Osteocyte (in vitro differentiated cells): ENCODE results near the gene TBL1X. TPM values are rescaled to one million over a fixed set of nuclear protein-coding genes. Genes with fewer than 3 reads are reported as not detected.
"Not testable (repeated sequence)": the region's sequence is repeated elsewhere in the genome, so short reads cannot be mapped to it uniquely, and the experiment has no call there.

Experiments
- DNase-seq: peaks from one replicate; pipeline ENCODE4 v3.0.0; 2021; ENCODE audit warnings: mixed read lengths; ENCODE audit not compliant: unreplicated experiment; ENCODE audit errors: extremely low spot score
- H3K27ac Mint-ChIP-seq: one replicate; pipeline ENCODE4 v1.8.0; 2021; ENCODE audit warnings: mild to moderate bottlenecking, mixed read lengths; ENCODE audit not compliant: unreplicated experiment
- H3K27me3 Mint-ChIP-seq: one replicate; pipeline ENCODE4 v1.8.0; 2021; ENCODE audit warnings: mixed read lengths; ENCODE audit not compliant: unreplicated experiment
- H3K36me3 Mint-ChIP-seq: one replicate; pipeline ENCODE4 v1.8.0; 2021; ENCODE audit warnings: mixed read lengths; ENCODE audit not compliant: unreplicated experiment
- H3K4me1 Mint-ChIP-seq: one replicate; pipeline ENCODE4 v1.8.0; 2021; ENCODE audit warnings: mixed read lengths; ENCODE audit not compliant: unreplicated experiment
- H3K4me3 Mint-ChIP-seq: one replicate; pipeline ENCODE4 v1.8.0; 2021; ENCODE audit warnings: mild to moderate bottlenecking, moderate library complexity, mixed read lengths; ENCODE audit not compliant: unreplicated experiment
- H3K9me3 Mint-ChIP-seq: one replicate; pipeline ENCODE4 v1.8.0; 2021; ENCODE audit warnings: mixed read lengths; ENCODE audit not compliant: unreplicated experiment
- CTCF ChIP-seq: fragments of 200-600 bp; sonication (generic); IDR thresholded peaks from 2 replicates; pipeline ENCODE4 v1.5.0; 2021; ENCODE audit warnings: antibody characterized with exemption, mild to moderate bottlenecking, moderate library complexity
- total RNA-seq: library from RNA; stranded (reverse); gene quantifications from 2 replicates; pipeline ENCODE4 v1.2.1, GENCODE V29; 2021

Gene TBL1X
- total RNA-seq, 1 donor from 2014 or later, result 35.3 TPM

DNA sequence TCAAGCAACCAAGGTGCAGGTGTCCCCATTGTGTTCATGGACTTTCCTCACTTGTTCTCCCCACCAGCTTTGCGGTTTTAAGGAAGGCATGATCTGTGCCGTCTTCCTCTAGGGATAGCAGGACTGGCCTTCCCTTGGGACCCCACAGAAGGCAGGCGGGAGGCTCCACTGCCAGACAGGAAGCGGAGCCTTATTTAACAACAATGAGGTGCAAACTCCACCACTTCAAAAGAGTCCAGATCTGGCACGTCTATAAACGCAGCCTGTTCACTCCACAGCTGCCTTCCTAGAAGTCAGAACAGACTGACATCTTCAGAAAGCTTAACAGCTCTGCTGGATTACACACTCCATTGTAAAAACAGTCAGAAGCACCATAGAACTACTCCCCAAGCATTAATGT, 302.5 kb downstream of the TBL1X start:
- Mint-ChIP-seq H3K27me3 (peaks cover 2% of the 10 kb centered on the region), H3K4me1 (no peaks in the 10 kb centered on the region), H3K27ac (no peak overlapping the region), H3K9me3 (peaks cover 6% of the 10 kb centered on the region), H3K4me3 (no peak overlapping the region), H3K36me3 (no peaks in the 10 kb centered on the region)
- TF ChIP-seq CTCF, result no peak
- no peak for DNase-seq

DNA sequence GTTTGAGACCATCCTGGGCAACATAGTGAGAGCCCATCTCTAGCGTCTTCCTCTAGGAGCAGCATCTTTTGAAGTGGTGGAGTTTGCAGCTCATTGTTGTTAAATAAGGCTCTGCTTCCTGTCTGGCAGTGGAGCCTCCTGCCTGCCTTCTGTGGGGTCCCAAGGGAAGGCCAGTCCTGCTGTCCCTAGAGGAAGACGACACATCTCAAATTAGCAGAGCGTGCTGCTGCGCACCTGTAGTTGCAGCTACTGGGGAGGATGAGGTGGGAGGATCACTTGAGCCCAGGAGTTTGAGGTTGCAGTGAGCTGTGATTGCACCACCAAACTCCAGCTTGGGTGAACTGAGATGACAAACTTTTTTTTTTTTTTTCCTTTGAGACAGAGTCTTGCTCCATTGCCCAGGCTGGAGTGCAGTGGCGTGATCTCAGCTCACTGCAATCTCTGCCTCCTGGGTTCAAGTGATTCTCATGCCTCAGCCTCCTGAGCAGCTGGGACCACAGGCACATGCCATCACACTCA, 303.5 kb downstream of the TBL1X start:
- not testable (repeated sequence) for H3K27me3 Mint-ChIP-seq, H3K27ac Mint-ChIP-seq, H3K36me3 Mint-ChIP-seq, H3K4me3 Mint-ChIP-seq, H3K9me3 Mint-ChIP-seq, H3K4me1 Mint-ChIP-seq, DNase-seq

GRCh38 chrX:9770319-9770718, 305.5 kb downstream of the TBL1X start:
- H3K36me3 Mint-ChIP-seq, result no peaks in the 10 kb centered on the region
- H3K27ac Mint-ChIP-seq, result no peak overlapping the region
- H3K4me1 Mint-ChIP-seq, result no peaks in the 10 kb centered on the region
- no peak for DNase-seq
- H3K9me3 Mint-ChIP-seq, result no peaks in the 10 kb centered on the region
- H3K4me3 Mint-ChIP-seq, result no peak overlapping the region
- no peak for TF ChIP-seq CTCF
- peaks cover 2% of the 10 kb centered on the region for H3K27me3 Mint-ChIP-seq

GRCh38 chrX:9772943-9773342, 308.1 kb downstream of the TBL1X start:
- Mint-ChIP-seq H3K4me1 (no peaks in the 10 kb centered on the region), H3K36me3 (no peaks in the 10 kb centered on the region), H3K27ac (no peak overlapping the region), H3K4me3 (no peak overlapping the region), H3K27me3 (no peaks in the 10 kb centered on the region), H3K9me3 (no peaks in the 10 kb centered on the region)
- no peak for TF ChIP-seq CTCF
- no peak for DNase-seq

DNA sequence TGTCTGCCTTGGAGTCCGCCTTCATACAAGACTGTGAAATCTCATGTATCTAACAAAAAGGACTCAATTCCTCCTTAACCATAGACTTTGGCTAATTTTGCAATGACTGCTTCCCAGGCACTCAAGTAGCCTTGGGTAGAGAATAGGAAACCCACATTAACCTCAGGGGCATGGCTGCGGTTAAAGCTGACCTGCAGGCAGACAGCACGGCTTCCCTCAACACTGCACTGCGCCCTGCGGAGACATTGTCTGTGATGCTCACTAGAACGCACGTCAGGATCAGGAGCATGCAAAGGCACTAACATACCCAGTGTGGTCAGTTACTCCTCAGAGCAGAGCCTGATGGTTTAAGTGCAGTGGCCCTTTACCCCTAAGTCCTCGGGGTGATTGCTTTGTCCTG, 311.1 kb downstream of the TBL1X start:
- no peak for TF ChIP-seq CTCF
- Mint-ChIP-seq H3K27me3 (no peaks in the 10 kb centered on the region), H3K36me3 (no peaks in the 10 kb centered on the region), H3K4me1 (peaks cover 1% of the 10 kb centered on the region), H3K27ac (no peak overlapping the region), H3K4me3 (no peak overlapping the region), H3K9me3 (no peaks in the 10 kb centered on the region)
- DNase-seq, result no peak

GRCh38 chrX:9781941-9782340, 317.1 kb downstream of the TBL1X start:
- no peak overlapping the region for H3K4me3 Mint-ChIP-seq
- no peak for DNase-seq
- H3K9me3 Mint-ChIP-seq, result no peaks in the 10 kb centered on the region
- H3K36me3 Mint-ChIP-seq, result no peaks in the 10 kb centered on the region
- TF ChIP-seq CTCF, result no peak
- peaks cover 1% of the 10 kb centered on the region for H3K4me1 Mint-ChIP-seq
- no peaks in the 10 kb centered on the region for H3K27me3 Mint-ChIP-seq
- H3K27ac Mint-ChIP-seq, result no peak overlapping the region
